Activated CD4-positive, alpha-beta T cell treated with anti-CD3 and anti-CD28 coated beads, Interleukin-2, amount 50 U/mL, for 16 hours (primary cell): ENCODE data around the gene EEIG1.

Experiments
- DNase-seq: peaks from one replicate; pipeline ENCODE4 v3.0.0-alpha.2; 2020

EEIG1 gene

GRCh38 chr9:127999461-127999860 lies 18.7 kb upstream of the EEIG1 start:
- no peak for DNase-seq

GRCh38 chr9:127993721-127994120 lies 12.9 kb upstream of the EEIG1 start:
- no peak for DNase-seq

DNA sequence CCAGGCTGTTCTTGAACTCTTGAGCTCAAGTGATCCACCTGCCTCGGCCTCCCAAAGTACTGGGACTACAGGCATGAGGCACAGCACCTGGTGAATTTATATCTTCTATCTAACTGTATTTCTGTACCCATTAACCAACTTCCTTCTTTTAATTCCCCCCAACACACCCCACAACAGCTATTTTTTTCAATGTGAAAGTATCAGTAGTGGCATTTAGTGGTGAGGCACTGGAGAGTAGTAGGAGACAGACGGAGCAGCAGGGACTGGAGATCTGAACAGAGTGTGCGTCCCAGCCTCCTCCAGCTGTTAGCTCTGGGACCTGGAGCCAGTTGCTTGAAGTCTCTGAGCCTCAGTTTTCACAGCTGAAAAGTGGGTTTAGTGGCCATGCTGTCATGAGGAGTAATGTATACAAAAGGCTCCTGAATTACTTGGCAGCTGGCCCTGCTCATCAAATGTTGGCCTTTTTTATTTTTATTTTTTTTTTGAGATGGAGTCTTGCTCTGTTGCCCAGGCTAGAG lies 11.0 kb upstream of the EEIG1 start:
- no peak for DNase-seq

GRCh38 chr9:127991017-127991756 lies 10.4 kb upstream of the EEIG1 start:
- no peak for DNase-seq

DNA sequence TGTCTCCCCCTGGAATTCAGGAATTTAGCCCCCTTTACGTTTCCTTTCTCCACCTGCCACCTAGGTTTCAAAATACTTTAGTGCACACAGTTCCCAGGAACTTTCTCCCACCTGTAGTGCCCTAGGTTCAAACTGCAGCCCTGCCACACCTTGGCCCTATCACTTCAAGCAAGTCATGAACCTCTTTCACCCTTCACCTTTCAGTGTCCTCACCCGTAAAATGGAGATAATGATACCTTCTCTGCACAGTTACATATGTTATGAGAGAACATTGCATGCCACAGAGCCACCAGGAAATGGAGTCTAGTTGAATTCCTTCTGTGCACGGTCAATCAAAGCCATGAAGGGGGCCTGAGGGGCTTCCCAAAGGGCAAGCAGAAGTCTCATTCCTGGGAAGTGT lies 9.8 kb upstream of the EEIG1 start:
- no peak for DNase-seq

GRCh38 chr9:127989094-127989493 lies 8.3 kb upstream of the EEIG1 start:
- no peak for DNase-seq

- DNase-seq: no peak
Measured at GRCh38 chr9:127987103-127987614, 6.4 kb upstream of the EEIG1 start.

DNA sequence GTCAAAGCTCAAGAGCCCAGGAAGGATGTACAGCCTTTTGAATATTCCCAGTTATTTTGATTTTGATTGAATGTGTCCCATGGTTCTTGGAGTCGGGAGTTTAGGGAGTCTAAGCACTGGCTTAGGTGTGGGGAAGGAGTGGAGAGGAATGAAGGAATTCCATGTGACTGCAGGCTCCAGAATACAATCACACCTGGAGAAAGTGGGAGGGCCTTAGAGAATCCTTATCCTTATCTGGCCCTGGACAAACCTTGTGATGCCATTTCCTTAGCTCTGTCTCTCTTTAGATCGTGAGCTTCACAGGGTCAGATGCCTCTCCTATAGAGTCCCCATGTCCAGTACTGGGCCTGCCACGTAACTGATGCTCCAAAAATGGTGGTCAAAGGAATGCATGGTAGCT lies 4.2 kb upstream of the EEIG1 start:
- no peak for DNase-seq

- DNase-seq: no peak
Measured at GRCh38 chr9:127983847-127984289, 3.1 kb upstream of the EEIG1 start.

GRCh38 chr9:127982912-127983311 lies 2.1 kb upstream of the EEIG1 start:
- DNase-seq: no peak

DNA sequence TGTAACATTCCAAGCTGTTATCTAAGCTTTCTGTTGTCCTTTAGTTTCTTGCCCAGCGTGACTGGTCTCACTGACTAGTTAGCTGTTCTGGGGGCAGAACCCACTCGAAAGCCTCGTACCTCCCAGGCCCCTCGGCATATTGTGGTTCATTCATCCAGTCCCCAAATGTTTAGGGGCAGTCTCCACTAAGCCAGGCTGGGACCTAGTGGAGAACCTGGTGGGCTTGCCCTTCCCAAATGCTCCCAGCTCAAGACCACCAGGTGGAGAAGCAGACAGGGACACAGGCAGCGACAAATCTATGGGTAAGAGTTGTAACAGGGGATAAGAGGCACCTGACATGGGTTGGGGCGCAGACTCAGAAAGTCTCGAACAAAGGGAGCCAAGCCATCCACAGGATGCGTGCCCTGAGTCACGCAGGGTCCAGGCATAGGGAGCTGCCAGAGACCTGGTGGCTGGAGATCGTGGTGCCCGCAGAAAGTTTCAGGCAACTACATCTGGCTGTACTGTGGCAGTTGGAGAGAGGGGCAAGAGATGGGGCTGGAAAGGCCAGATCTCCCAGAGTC lies 851 bp upstream of the EEIG1 start:
- DNase-seq: no peak

DNA sequence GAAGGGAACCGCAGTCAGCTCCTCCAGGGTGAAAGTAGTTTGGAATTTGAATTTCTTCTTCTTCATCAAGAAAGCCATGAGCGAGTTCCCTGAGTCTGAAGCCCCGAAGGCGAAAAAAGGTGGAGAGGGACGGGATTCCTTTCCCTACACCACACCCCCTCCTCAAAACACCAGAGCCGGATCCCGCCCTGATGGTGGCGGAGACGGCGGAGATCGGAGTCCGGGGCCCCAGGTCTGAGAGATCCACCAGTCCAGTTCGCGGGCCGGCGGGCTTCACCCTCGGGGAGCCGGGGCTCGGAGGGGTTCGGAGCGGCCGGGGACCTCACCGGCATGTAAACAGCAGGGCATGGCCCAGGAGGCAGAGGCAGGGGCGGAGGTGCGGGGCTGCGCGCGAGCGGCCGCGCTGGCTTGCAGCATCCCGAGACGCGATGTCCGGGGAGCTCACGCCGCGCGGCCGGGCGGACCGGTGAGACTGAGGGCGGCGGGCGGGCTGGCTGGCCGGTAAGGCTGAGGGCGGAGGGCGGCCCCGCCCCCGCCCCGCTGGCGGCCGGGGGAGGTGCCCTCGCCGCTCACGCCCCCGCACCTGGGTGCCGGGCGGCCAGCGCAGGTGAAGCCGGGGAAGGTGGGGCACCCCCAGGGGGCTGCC lies 606 bp downstream of the EEIG1 start:
- no peak for DNase-seq

- no peak for DNase-seq
Measured at GRCh38 chr9:127979333-127980059, 1.3 kb downstream of the EEIG1 start.

DNA sequence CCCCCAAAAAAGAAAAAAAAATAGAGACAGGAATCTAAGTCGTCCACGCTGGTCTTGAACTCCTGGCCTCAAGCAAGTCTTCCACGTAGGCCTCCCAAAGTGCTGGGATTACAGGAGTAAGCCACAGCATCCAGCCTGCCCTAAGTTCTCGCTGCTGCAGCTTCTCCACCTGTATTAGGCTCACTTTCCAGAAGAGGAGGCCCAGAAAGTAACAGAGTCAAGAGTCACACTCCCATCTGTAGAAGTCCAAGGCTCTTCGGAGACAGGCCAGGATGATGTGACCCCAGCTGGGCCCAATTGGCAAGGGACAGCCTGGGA lies 1.8 kb downstream of the EEIG1 start:
- DNase-seq: no peak

DNA sequence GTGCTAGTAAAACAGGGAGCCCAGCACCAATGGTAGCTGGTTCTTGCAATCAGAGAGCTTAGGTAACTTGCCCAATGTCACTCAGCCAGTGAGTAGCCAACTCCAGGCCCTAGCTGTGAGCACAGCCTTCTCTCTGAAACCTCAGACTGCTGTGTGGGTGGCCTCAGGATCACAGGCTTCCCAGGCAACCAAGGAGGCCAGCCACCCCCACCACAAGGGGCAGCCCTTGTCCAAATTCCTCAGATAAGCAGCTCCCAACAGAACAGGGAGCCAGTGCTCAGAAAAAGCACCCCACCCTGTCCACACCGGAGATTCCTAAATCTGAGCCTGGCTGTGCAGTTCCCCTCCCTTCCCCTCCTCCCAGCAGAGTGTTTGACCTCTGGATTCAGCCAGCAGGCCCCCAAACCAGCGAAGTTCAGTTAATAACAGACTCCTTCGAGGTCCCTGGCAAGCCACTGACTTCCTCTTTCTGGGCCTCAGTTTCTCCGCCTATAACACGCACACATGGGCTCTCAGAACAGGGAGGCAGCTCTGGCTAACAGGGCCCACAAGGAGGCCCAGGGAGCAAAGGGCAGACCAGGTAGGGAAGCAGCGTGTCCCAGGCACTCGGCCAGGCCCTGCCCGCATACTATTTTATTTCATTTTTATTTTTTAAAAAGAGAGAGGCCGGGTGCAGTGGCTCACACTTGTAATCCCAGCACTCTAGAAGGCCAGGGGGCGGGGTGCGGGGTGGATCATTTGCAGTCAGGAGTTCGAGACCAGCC lies 2.7 kb downstream of the EEIG1 start:
- no peak for DNase-seq

GRCh38 chr9:127977009-127977883 lies 3.5 kb downstream of the EEIG1 start:
- no peak for DNase-seq

DNA sequence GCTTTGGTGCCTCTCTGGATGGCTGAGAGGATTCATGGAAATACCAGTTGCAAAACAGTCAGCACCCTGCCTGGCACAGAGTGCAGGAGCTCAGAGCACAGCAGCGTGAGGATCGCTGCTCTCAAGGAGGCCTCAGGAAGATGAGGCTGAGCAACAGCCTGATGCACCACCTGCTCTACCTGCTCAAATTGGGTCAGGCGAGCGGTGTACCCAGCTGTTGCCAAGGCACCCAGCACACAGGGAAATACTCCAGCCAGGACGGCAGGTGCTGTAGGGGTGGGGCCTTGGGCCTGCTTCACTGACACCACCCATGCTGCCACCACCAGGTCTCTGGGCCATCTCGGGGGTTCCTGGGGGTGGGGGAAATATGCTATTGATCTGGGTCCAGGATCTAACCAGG lies 4.3 kb downstream of the EEIG1 start:
- no peak for DNase-seq

DNA sequence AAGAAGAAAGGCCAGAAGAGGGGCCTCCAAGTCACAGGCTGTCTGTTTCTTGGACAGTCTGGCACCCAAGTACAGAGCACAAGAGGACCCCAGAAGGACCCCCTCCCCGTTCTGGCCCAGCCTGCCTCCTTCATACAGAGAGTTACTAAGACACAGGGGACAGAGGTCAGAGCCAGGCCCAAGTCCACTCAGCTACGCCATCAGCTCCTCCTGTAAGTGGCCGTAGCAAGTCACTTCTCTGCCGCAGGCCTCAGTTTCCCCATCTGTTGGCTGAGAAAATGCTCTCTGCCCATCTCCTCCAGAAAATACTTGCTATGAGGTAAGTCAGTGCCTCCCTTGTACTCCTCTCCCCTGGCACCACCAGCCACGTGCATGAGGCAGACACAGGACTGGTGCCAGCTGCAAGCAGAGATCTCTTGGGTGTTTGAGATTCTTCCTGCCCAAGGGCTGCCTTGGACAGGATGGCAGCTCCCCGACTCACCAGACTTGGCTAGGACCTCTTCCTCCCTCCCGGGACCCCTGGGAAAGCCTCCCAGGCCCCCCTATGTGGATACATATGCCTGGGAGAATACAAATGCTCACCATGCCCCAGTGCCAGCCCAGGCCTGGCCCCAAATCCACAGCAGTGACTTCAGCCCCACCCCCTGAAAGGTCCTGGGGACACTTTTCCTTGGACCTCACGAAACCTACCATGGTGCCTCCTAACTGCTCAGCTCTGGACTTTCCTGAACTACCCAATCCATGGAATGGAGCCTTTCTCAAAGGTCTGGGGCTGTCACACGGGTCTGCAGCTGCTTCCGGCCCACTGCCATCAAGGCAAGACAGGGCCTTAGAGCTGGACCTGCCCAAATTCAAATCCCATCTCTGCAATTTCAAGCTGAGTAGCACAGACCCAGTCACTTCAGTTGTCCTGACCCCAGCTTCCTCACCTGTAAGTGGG lies 5.1 kb downstream of the EEIG1 start:
- DNase-seq: no peak

DNA sequence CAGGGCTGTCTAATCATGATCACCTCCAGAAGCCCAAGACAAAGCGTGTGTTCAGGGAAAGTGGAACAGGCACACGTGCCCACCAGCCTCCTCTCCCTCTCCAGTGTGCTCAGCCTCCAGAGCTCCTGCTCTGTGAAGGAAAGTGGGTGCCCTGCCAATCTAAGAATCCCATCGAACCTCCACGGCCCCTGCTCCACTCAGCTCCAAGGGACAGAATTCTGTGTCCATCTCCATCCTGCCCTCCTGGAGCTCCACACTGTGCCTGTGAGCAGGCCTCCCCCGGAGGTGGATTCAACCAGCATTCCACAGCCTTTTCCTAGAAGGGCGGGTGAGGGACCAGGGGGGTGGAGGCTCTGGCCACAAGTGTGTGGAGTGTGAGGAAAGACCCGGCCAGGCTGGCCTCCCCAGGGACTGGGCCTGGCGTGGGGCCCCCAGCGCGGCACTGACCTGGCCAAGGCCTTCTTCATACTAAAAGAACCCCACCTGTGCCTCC lies 6.0 kb downstream of the EEIG1 start:
- DNase-seq: no peak
